Nephron progenitor cell (in vitro differentiated cells): ENCODE measurements around the gene CDC7.

Source experiments
- DNase-seq: peaks from one replicate; pipeline ENCODE4 v3.0.0; 2021
- H3K27ac Mint-ChIP-seq: 2 replicates; pipeline ENCODE4 v1.8.0; 2021; ENCODE audit warnings: mild to moderate bottlenecking, moderate library complexity, mixed read lengths
- H3K27me3 Mint-ChIP-seq: 2 replicates; pipeline ENCODE4 v1.8.0; 2021; ENCODE audit warnings: mild to moderate bottlenecking, low read depth, mixed read lengths; ENCODE audit not compliant: poor library complexity
- H3K36me3 Mint-ChIP-seq: 2 replicates; pipeline ENCODE4 v1.8.0; 2021; ENCODE audit warnings: low read depth, mixed read lengths
- H3K4me1 Mint-ChIP-seq: 2 replicates; pipeline ENCODE4 v1.8.0; 2021; ENCODE audit warnings: mixed read lengths
- H3K4me3 Mint-ChIP-seq: 2 replicates; pipeline ENCODE4 v1.8.0; 2021; ENCODE audit warnings: mild to moderate bottlenecking, moderate library complexity, mixed read lengths
- H3K9me3 Mint-ChIP-seq: 2 replicates; pipeline ENCODE4 v1.8.0; 2021; ENCODE audit warnings: mild to moderate bottlenecking, moderate library complexity, mixed read lengths
- CTCF ChIP-seq: fragments of 200-600 bp; sonication (generic); IDR thresholded peaks from 2 replicates; pipeline ENCODE4 v1.5.0; 2021; ENCODE audit warnings: antibody characterized with exemption

Gene CDC7

GRCh38 chr1:91526496-91526895, 25.8 kb downstream of the CDC7 start:
- peak overlapping the region; percentile 64 for H3K27ac Mint-ChIP-seq
- no peak for TF ChIP-seq CTCF
- H3K4me1 Mint-ChIP-seq: peaks cover 4% of the 10 kb centered on the region
- H3K36me3 Mint-ChIP-seq: peaks cover 25% of the 10 kb centered on the region
- no peak for DNase-seq
- no peak overlapping the region for H3K4me3 Mint-ChIP-seq
- no peaks in the 10 kb centered on the region for H3K27me3 Mint-ChIP-seq
- no peaks in the 10 kb centered on the region for H3K9me3 Mint-ChIP-seq

- no peak for DNase-seq
- TF ChIP-seq CTCF: no peak
- Mint-ChIP-seq H3K27ac (no peak overlapping the region), H3K27me3 (no peaks in the 10 kb centered on the region), H3K36me3 (peaks cover 25% of the 10 kb centered on the region), H3K4me1 (peaks cover 4% of the 10 kb centered on the region), H3K9me3 (no peaks in the 10 kb centered on the region), H3K4me3 (no peak overlapping the region)
Observed at GRCh38 chr1:91527266-91527765, 26.7 kb downstream of the CDC7 start.

GRCh38 chr1:91527781-91528180, 27.1 kb downstream of the CDC7 start:
- peaks cover 25% of the 10 kb centered on the region for H3K36me3 Mint-ChIP-seq
- no peak overlapping the region for H3K4me3 Mint-ChIP-seq
- no peaks in the 10 kb centered on the region for H3K9me3 Mint-ChIP-seq
- H3K27ac Mint-ChIP-seq: peak overlapping the region; percentile 68
- H3K4me1 Mint-ChIP-seq: peaks cover 4% of the 10 kb centered on the region
- TF ChIP-seq CTCF: no peak
- no peaks in the 10 kb centered on the region for H3K27me3 Mint-ChIP-seq
- DNase-seq: no peak

- TF ChIP-seq CTCF: no peak
- H3K27ac Mint-ChIP-seq: no peak overlapping the region
- no peak for DNase-seq
- no peaks in the 10 kb centered on the region for H3K9me3 Mint-ChIP-seq
- no peaks in the 10 kb centered on the region for H3K27me3 Mint-ChIP-seq
- peaks cover 4% of the 10 kb centered on the region for H3K4me1 Mint-ChIP-seq
- no peak overlapping the region for H3K4me3 Mint-ChIP-seq
- peaks cover 15% of the 10 kb centered on the region for H3K36me3 Mint-ChIP-seq
Observed at GRCh38 chr1:91529856-91530255, 29.2 kb downstream of the CDC7 start.

GRCh38 chr1:91533361-91534024, 32.8 kb downstream of the CDC7 start:
- Mint-ChIP-seq H3K27ac (no peak overlapping the region), H3K4me3 (no peak overlapping the region), H3K4me1 (peaks cover 4% of the 10 kb centered on the region), H3K36me3 (peaks cover 10% of the 10 kb centered on the region), H3K27me3 (peaks cover 4% of the 10 kb centered on the region), H3K9me3 (no peaks in the 10 kb centered on the region)
- no peak for DNase-seq
- TF ChIP-seq CTCF: no peak

GRCh38 chr1:91535441-91535840, 34.8 kb downstream of the CDC7 start:
- H3K4me3 Mint-ChIP-seq: no peak overlapping the region
- TF ChIP-seq CTCF: no peak
- H3K27ac Mint-ChIP-seq: no peak overlapping the region
- no peak for DNase-seq
- peaks cover 6% of the 10 kb centered on the region for H3K27me3 Mint-ChIP-seq
- peaks cover under 1% of the 10 kb centered on the region for H3K36me3 Mint-ChIP-seq
- no peaks in the 10 kb centered on the region for H3K9me3 Mint-ChIP-seq
- H3K4me1 Mint-ChIP-seq: no peaks in the 10 kb centered on the region
